HEK293 (cell line): Measurements from ENCODE around the gene TCEANC2.

Experiments used
- CTCF ChIP-seq: fragments of 450-650 bp; formaldehyde crosslinking; IDR thresholded peaks from 2 replicates; pipeline ENCODE4 v1.5.1; 2016; ENCODE audit warnings: missing biosample characterization, missing genetic modification characterization
- GLI2 ChIP-seq: fragments of 450-650 bp; formaldehyde crosslinking; IDR thresholded peaks from 2 replicates; pipeline ENCODE4; 2017; ENCODE audit warnings: missing biosample characterization, missing genetic modification characterization, low read depth, borderline replicate concordance
- SP2 ChIP-seq: fragments of 450-650 bp; formaldehyde crosslinking; IDR thresholded peaks from 2 replicates; pipeline ENCODE4 v1.5.1; 2016; ENCODE audit warnings: missing biosample characterization, missing genetic modification characterization
- TCF7L2 ChIP-seq: IDR thresholded peaks from 2 replicates; pipeline ENCODE4 v1.6.1; 2011; ENCODE audit warnings: low read depth, mild to moderate bottlenecking, inconsistent platforms, low read length, moderate library complexity, borderline replicate concordance
- ZBTB1 ChIP-seq: fragments of 450-650 bp; formaldehyde crosslinking; IDR thresholded peaks from 2 replicates; pipeline ENCODE4 v1.5.1; 2016; ENCODE audit warnings: missing biosample characterization, missing genetic modification characterization
- ZFHX2 ChIP-seq: fragments of 450-650 bp; formaldehyde crosslinking; conservative IDR thresholded peaks from 2 replicates; pipeline ENCODE4 v1.5.1; 2016; ENCODE audit warnings: missing biosample characterization, missing genetic modification characterization
- ZNF223 ChIP-seq: fragments of 450-650 bp; formaldehyde crosslinking; IDR thresholded peaks from 2 replicates; pipeline ENCODE4 v1.5.1; 2016; ENCODE audit warnings: missing biosample characterization, missing genetic modification characterization
- ZNF596 ChIP-seq: fragments of 450-650 bp; IDR thresholded peaks from 2 replicates; pipeline ENCODE4 v1.5.0; 2018; ENCODE audit warnings: missing biosample characterization, mild to moderate bottlenecking, missing genetic modification characterization, moderate library complexity
- ZNF747 ChIP-seq: fragments of 450-650 bp; formaldehyde crosslinking; IDR thresholded peaks from 2 replicates; pipeline ENCODE4 v1.5.1; 2016; ENCODE audit warnings: missing biosample characterization, missing genetic modification characterization
- ZSCAN5A ChIP-seq: fragments of 450-650 bp; formaldehyde crosslinking; IDR thresholded peaks from 2 replicates; pipeline ENCODE4 v1.5.1; 2016; ENCODE audit warnings: missing biosample characterization, missing genetic modification characterization
- TF ChIP-seq, protein P1 (sequence below): fragments of 450-650 bp; IDR thresholded peaks from 2 replicates; pipeline ENCODE4 v1.5.1; 2018; ENCODE audit warnings: missing biosample characterization, missing genetic modification characterization
- TF ChIP-seq, protein P2 (sequence below): sonication (generic); formaldehyde crosslinking; IDR thresholded peaks from 2 replicates; pipeline ENCODE4 v1.8.1; 2022; ENCODE audit warnings: mild to moderate bottlenecking, moderate library complexity, missing genetic modification reagents

DNA sequence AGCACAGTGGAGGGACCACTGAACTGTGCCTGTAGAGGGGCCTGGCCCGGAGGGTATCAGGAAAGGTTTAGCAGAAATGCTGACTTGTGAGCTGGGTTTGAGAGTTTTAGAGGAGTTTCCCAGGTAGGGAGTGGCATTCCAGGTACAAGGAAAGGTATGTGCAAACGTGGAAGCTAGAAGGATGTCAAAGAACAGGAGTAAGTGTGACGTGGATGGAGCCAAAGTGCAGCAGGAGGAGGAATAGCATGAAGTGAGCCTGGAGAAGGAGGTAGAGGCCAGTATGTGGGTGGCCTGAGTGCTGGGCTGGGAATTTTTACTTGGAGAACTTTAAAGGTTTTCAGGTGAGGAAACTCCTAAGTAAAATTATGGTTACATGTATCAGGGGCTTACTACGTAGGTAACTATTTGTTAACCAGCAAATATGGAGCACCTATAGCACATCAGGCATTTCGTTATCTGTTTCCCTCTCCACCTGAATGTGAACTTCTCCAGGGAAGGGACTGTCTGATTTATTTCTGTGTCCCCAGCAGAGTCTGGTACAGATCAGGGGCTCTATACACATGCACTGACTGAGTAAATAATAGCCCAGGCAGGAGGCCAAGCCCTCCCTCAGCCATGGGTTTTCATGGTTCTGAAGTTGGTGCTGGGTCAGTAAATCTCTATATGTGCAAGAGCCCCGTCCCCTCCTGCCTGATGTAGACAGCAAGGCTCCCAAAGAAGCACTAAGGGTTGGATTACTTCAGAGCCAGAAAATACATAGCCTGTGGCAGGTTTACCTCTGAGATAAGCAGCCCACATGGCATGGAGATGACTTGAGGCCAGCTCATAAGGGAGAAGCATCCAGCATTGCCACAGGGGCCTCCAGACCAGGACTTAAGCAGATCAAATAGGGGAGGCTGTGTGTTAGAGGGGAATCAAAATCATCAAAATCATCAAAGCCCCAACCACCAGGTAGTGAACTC, 56.0 kb downstream of the TCEANC2 start:
- TF ChIP-seq ZSCAN5A (tag by site-specific recombination) (no peak), ZNF747 (tag by site-specific recombination) (no peak), TCF7L2 (no peak), ZFHX2 (tag by site-specific recombination) (no peak), CTCF (tag by site-specific recombination) (no peak), SP2 (tag by site-specific recombination) (no peak), ZNF223 (no peak), GLI2 (no peak), ZBTB1 (tag by site-specific recombination) (no peak), ZNF596 (tag by site-specific recombination) (no peak)
- TF ChIP-seq, protein P1, sequence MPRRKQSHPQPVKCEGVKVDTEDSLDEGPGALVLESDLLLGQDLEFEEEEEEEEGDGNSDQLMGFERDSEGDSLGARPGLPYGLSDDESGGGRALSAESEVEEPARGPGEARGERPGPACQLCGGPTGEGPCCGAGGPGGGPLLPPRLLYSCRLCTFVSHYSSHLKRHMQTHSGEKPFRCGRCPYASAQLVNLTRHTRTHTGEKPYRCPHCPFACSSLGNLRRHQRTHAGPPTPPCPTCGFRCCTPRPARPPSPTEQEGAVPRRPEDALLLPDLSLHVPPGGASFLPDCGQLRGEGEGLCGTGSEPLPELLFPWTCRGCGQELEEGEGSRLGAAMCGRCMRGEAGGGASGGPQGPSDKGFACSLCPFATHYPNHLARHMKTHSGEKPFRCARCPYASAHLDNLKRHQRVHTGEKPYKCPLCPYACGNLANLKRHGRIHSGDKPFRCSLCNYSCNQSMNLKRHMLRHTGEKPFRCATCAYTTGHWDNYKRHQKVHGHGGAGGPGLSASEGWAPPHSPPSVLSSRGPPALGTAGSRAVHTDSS (tag by site-specific recombination), result no peak
- TF ChIP-seq, protein P2, sequence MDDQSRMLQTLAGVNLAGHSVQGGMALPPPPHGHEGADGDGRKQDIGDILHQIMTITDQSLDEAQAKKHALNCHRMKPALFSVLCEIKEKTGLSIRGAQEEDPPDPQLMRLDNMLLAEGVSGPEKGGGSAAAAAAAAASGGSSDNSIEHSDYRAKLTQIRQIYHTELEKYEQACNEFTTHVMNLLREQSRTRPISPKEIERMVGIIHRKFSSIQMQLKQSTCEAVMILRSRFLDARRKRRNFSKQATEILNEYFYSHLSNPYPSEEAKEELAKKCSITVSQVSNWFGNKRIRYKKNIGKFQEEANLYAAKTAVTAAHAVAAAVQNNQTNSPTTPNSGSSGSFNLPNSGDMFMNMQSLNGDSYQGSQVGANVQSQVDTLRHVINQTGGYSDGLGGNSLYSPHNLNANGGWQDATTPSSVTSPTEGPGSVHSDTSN, result no peak
